Right lobe of liver (tissue), 4 donors: ENCODE measurements around the gene KCNJ12.
"Not testable (repeated sequence)": the region's sequence is repeated elsewhere in the genome, so short reads cannot be mapped to it uniquely, and the experiment has no call there.

Experiments
- POLR2A ChIP-seq: fragments of 450-650 bp; IDR thresholded peaks from one replicate; pipeline ENCODE4 v1.6.1; 2017; ENCODE audit warnings: antibody characterized with exemption, mild to moderate bottlenecking
- TF ChIP-seq, protein P1 (sequence below), 4 donors: fragments of 200-600 bp in 3 of 4; fragments of 450-650 bp in 1 of 4; IDR thresholded peaks; one replicate each; pipeline versions ENCODE4 v1.5.1 to v1.8.0; 2016 to 2022; ENCODE audit warnings: antibody characterized with exemption in 4 of 4, mild to moderate bottlenecking in 2 of 4
- donor health status: DM: no; HTN: no; CAD: no.
- donor health status: DM: no; HTN: no; CAD: no.
- donor health status: DM: no; HTN: yes; CAD: no.

DNA sequence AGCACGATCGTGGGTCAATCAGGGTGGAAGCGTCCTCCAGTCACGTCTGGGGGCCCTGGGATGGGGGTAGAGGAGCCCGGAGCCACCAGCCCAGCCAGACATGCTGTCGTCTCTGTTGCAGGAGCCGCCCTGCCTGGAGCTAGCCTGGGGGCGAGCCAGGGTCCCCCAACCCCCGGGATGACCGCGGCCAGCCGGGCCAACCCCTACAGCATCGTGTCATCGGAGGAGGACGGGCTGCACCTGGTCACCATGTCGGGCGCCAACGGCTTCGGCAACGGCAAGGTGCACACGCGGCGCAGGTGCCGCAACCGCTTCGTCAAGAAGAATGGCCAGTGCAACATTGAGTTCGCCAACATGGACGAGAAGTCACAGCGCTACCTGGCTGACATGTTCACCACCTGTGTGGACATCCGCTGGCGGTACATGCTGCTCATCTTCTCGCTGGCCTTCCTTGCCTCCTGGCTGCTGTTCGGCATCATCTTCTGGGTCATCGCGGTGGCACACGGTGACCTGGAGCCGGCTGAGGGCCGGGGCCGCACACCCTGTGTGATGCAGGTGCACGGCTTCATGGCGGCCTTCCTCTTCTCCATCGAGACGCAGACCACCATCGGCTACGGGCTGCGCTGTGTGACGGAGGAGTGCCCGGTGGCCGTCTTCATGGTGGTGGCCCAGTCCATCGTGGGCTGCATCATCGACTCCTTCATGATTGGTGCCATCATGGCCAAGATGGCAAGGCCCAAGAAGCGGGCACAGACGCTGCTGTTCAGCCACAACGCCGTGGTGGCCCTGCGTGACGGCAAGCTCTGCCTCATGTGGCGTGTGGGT lies 39.2 kb downstream of the KCNJ12 start:
- TF ChIP-seq, protein P1, sequence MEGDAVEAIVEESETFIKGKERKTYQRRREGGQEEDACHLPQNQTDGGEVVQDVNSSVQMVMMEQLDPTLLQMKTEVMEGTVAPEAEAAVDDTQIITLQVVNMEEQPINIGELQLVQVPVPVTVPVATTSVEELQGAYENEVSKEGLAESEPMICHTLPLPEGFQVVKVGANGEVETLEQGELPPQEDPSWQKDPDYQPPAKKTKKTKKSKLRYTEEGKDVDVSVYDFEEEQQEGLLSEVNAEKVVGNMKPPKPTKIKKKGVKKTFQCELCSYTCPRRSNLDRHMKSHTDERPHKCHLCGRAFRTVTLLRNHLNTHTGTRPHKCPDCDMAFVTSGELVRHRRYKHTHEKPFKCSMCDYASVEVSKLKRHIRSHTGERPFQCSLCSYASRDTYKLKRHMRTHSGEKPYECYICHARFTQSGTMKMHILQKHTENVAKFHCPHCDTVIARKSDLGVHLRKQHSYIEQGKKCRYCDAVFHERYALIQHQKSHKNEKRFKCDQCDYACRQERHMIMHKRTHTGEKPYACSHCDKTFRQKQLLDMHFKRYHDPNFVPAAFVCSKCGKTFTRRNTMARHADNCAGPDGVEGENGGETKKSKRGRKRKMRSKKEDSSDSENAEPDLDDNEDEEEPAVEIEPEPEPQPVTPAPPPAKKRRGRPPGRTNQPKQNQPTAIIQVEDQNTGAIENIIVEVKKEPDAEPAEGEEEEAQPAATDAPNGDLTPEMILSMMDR (IDR thresholded peaks at IDR 0.05): not testable (repeated sequence)
- TF ChIP-seq POLR2A: not testable (repeated sequence)
